ENCODE measurements around the gene SIGLECL1. TPM values are rescaled to one million over a fixed set of nuclear protein-coding genes. Genes with fewer than 3 reads are reported as not detected.

SIGLECL1 gene
- total and polyA plus RNA-seq, 4 donors = 0.03 TPM; not detected in 3

- no peak for TF ChIP-seq CTCF (IDR thresholded peaks at IDR 0.05; ENCODE audit: control extremely low read depth, extremely low read depth)
- WGBS, 2 donors = 92 to 94% methylated on average over 2 of the region's 2 CpGs
- DNase-seq = no peak
- peaks cover 0 to 3% (median 0%) of the 10 kb centered on the region in 3 donors for H3K27me3 ChIP-seq (ENCODE audit: control insufficient read depth in 3 of 3, insufficient read depth in 3 of 3, low read length in 2 of 3)
- ATAC-seq (ENCODE audit: insufficient read depth, low FRiP score) = no peak
- H3K4me1 ChIP-seq (ENCODE audit: control insufficient read depth in 5 of 5, insufficient read depth in 5 of 5, low read length in 5 of 5) = no peaks in the 10 kb centered on the region
- H3K36me3 ChIP-seq (ENCODE audit: control insufficient read depth in 4 of 4, insufficient read depth in 4 of 4, low read length in 4 of 4) = no peaks in the 10 kb centered on the region
- no peak overlapping the region for H3K9ac ChIP-seq (ENCODE audit: insufficient read depth in 1 of 2, low read length in 2 of 2)
- H3K4me3 ChIP-seq = no peak overlapping the region
- H3K27ac ChIP-seq (ENCODE audit: low read depth in 1 of 2, low read length in 1 of 2) = no peak overlapping the region
- H3K9me3 ChIP-seq (ENCODE audit: control insufficient read depth in 4 of 4, insufficient read depth in 3 of 4, low read length in 3 of 4) = peaks cover 0 to 4% (median under 1%) of the 10 kb centered on the region in 4 donors
Observed at GRCh38 chr19:51227966-51228365, 22.9 kb upstream of the SIGLECL1 start.

- no peak for TF ChIP-seq CTCF (IDR thresholded peaks at IDR 0.05; ENCODE audit: control extremely low read depth, extremely low read depth)
- ATAC-seq (ENCODE audit: insufficient read depth, low FRiP score) (no peak), DNase-seq (no peak)
- Histone ChIP-seq H3K27ac (ENCODE audit: low read depth in 1 of 2, low read length in 1 of 2) (no peak overlapping the region), H3K4me1 (ENCODE audit: control insufficient read depth in 5 of 5, insufficient read depth in 5 of 5, low read length in 5 of 5) (no peaks in the 10 kb centered on the region), H3K9ac (ENCODE audit: insufficient read depth in 1 of 2, low read length in 2 of 2) (no peak overlapping the region), H3K9me3 (ENCODE audit: control insufficient read depth in 4 of 4, insufficient read depth in 3 of 4, low read length in 3 of 4) (peaks cover 0 to 10% (median 0%) of the 10 kb centered on the region in 4 donors), H3K27me3 (ENCODE audit: control insufficient read depth in 3 of 3, insufficient read depth in 3 of 3, low read length in 2 of 3) (peaks cover 0 to 2% (median 0%) of the 10 kb centered on the region in 3 donors), H3K36me3 (ENCODE audit: control insufficient read depth in 4 of 4, insufficient read depth in 4 of 4, low read length in 4 of 4) (no peaks in the 10 kb centered on the region), H3K4me3 (no peak overlapping the region)
- WGBS, 2 donors = 90 to 96% methylated on average over 7 of the region's 7 CpGs
Observed at GRCh38 chr19:51240866-51241265, 10.0 kb upstream of the SIGLECL1 start.

GRCh38 chr19:51242881-51243630 lies 7.8 kb upstream of the SIGLECL1 start:
- no peak for TF ChIP-seq CTCF (IDR thresholded peaks at IDR 0.05; ENCODE audit: control extremely low read depth, extremely low read depth)
- Histone ChIP-seq H3K4me3 (no peak overlapping the region), H3K4me1 (ENCODE audit: control insufficient read depth in 5 of 5, insufficient read depth in 5 of 5, low read length in 5 of 5) (no peaks in the 10 kb centered on the region), H3K27ac (ENCODE audit: low read depth in 1 of 2, low read length in 1 of 2) (no peak overlapping the region), H3K9ac (ENCODE audit: insufficient read depth in 1 of 2, low read length in 2 of 2) (no peak overlapping the region), H3K36me3 (ENCODE audit: control insufficient read depth in 4 of 4, insufficient read depth in 4 of 4, low read length in 4 of 4) (no peaks in the 10 kb centered on the region), H3K27me3 (ENCODE audit: control insufficient read depth in 3 of 3, insufficient read depth in 3 of 3, low read length in 2 of 3) (peaks cover 0 to under 1% (median 0%) of the 10 kb centered on the region in 3 donors), H3K9me3 (ENCODE audit: control insufficient read depth in 4 of 4, insufficient read depth in 3 of 4, low read length in 3 of 4) (peaks cover 0 to 8% (median 0%) of the 10 kb centered on the region in 4 donors)
- ATAC-seq (ENCODE audit: insufficient read depth, low FRiP score) (no peak), DNase-seq (no peak)
- 64 to 73% methylated on average over 8 of the region's 8 CpGs for WGBS, 2 donors

Measured in lung (tissue), 12 donors.